SJSA1 (cell line): ENCODE results near the gene BRWD1. TPM values are rescaled to one million over a fixed set of nuclear protein-coding genes. Genes with fewer than 3 reads are reported as not detected.
"Not testable (repeated sequence)": the region's sequence is repeated elsewhere in the genome, so short reads cannot be mapped to it uniquely, and the experiment has no call there.

Experiments
- DNase-seq, 2 experiments: peaks; one replicate each; pipeline ENCODE4 v3.0.0-alpha.2; 2015 to 2020; ENCODE audit warnings: low spot score in 2 of 2, low read depth in 1 of 2
- H3K27ac ChIP-seq: fragments of 250-450 bp; sonication (Bioruptor Pico); 2 replicates; pipeline ENCODE4 v1.5.1; 2020; ENCODE audit warnings: mild to moderate bottlenecking, moderate library complexity
- H3K27me3 ChIP-seq: fragments of 250-450 bp; sonication (Bioruptor Pico); replicated peaks from 2 replicates; pipeline ENCODE4 v1.5.1; 2020; ENCODE audit warnings: mild to moderate bottlenecking, moderate library complexity
- H3K36me3 ChIP-seq: fragments of 250-450 bp; sonication (Bioruptor Pico); 2 replicates; pipeline ENCODE4 v1.5.1; 2020; ENCODE audit warnings: mild to moderate bottlenecking
- H3K4me1 ChIP-seq: fragments of 250-450 bp; sonication (Bioruptor Pico); replicated peaks from 2 replicates; pipeline ENCODE4 v1.6.1; 2021; ENCODE audit warnings: mild to moderate bottlenecking
- H3K4me3 ChIP-seq: fragments of 250-450 bp; sonication (Bioruptor Pico); 2 replicates; pipeline ENCODE4 v1.5.1; 2020; ENCODE audit warnings: mild to moderate bottlenecking
- H3K9me3 ChIP-seq: fragments of 250-450 bp; sonication (Bioruptor Pico); replicated peaks from 2 replicates; pipeline ENCODE4 v1.5.1; 2020; ENCODE audit warnings: mild to moderate bottlenecking
- total RNA-seq: library from RNA; depleted of rRNA; stranded (reverse); fragments of >200 nt; shearing (Covaris generic); gene quantifications from 2 replicates; pipeline ENCODE4 v1.2.3, GENCODE V29; 2014

The BRWD1 gene
- total RNA-seq, 1 experiment from 2014 or later = 30.3 TPM

GRCh38 chr21:39175665-39176064 is 137.8 kb downstream of the BRWD1 start:
- no peaks in the 10 kb centered on the region for H3K27me3 ChIP-seq
- H3K4me1 ChIP-seq = no peaks in the 10 kb centered on the region
- H3K36me3 ChIP-seq = peaks cover 80% of the 10 kb centered on the region
- H3K9me3 ChIP-seq = no peaks in the 10 kb centered on the region
- DNase-seq = no peak
- no peak overlapping the region for H3K4me3 ChIP-seq
- no peak overlapping the region for H3K27ac ChIP-seq

GRCh38 chr21:39175154-39175553 is 138.3 kb downstream of the BRWD1 start:
- H3K36me3 ChIP-seq = peaks cover 75% of the 10 kb centered on the region

GRCh38 chr21:39173716-39174680 is 139.4 kb downstream of the BRWD1 start:
- Histone ChIP-seq H3K27ac (no peak overlapping the region), H3K4me1 (no peaks in the 10 kb centered on the region), H3K27me3 (no peaks in the 10 kb centered on the region), H3K36me3 (peaks cover 66% of the 10 kb centered on the region), H3K9me3 (no peaks in the 10 kb centered on the region), H3K4me3 (no peak overlapping the region)
- DNase-seq = no peak

More at GRCh38 chr21:39175154-39175553, 138.3 kb downstream of the BRWD1 start:
- H3K27me3 ChIP-seq = no peaks in the 10 kb centered on the region
- no peaks in the 10 kb centered on the region for H3K4me1 ChIP-seq
- H3K9me3 ChIP-seq = no peaks in the 10 kb centered on the region
- peak in 1 of 2 experiments; percentile 43 for DNase-seq
- no peak overlapping the region for H3K27ac ChIP-seq
- H3K4me3 ChIP-seq = no peak overlapping the region

GRCh38 chr21:39169906-39170305 is 143.5 kb downstream of the BRWD1 start:
- Histone ChIP-seq H3K27ac (no peak overlapping the region), H3K9me3 (no peaks in the 10 kb centered on the region; the same call in 1 of the 2 replicates), H3K36me3 (peaks cover 35% of the 10 kb centered on the region), H3K4me3 (no peak overlapping the region), H3K4me1 (no peaks in the 10 kb centered on the region), H3K27me3 (no peaks in the 10 kb centered on the region)
- no peak for DNase-seq

- no peaks in the 10 kb centered on the region for H3K27me3 ChIP-seq
- H3K27ac ChIP-seq = no peak overlapping the region
- DNase-seq = no peak
- peaks cover 24% of the 10 kb centered on the region for H3K36me3 ChIP-seq
- H3K4me3 ChIP-seq = no peak overlapping the region
- no peaks in the 10 kb centered on the region for H3K4me1 ChIP-seq
- H3K9me3 ChIP-seq = peaks cover 6% of the 10 kb centered on the region; the same call in 1 of the 2 replicates
Measured at GRCh38 chr21:39168800-39169199, 144.6 kb downstream of the BRWD1 start.

- Histone ChIP-seq H3K9me3 (peaks cover 6% of the 10 kb centered on the region; the same call in 1 of the 2 replicates), H3K27me3 (no peaks in the 10 kb centered on the region), H3K4me1 (no peaks in the 10 kb centered on the region), H3K4me3 (no peak overlapping the region), H3K36me3 (no peaks in the 10 kb centered on the region), H3K27ac (no peak overlapping the region)
- DNase-seq = no peak
Measured at GRCh38 chr21:39164523-39164922, 148.9 kb downstream of the BRWD1 start.

- no peaks in the 10 kb centered on the region for H3K36me3 ChIP-seq
- H3K9me3 ChIP-seq = peaks cover 6% of the 10 kb centered on the region; the same call in 1 of the 2 replicates
- DNase-seq = no peak
- H3K4me1 ChIP-seq = peaks cover 3% of the 10 kb centered on the region
- H3K27ac ChIP-seq = no peak overlapping the region
- H3K4me3 ChIP-seq = no peak overlapping the region
- no peaks in the 10 kb centered on the region for H3K27me3 ChIP-seq
Measured at GRCh38 chr21:39161064-39161463, 152.4 kb downstream of the BRWD1 start.

- Histone ChIP-seq H3K27me3 (no peaks in the 10 kb centered on the region), H3K4me1 (peaks cover 8% of the 10 kb centered on the region), H3K4me3 (no peak overlapping the region), H3K27ac (no peak overlapping the region), H3K36me3 (no peaks in the 10 kb centered on the region), H3K9me3 (peaks cover 3% of the 10 kb centered on the region; the same call in 1 of the 2 replicates)
- DNase-seq = no peak
Measured at GRCh38 chr21:39159342-39160063, 153.9 kb downstream of the BRWD1 start.

GRCh38 chr21:39157241-39157640 is 156.2 kb downstream of the BRWD1 start:
- H3K9me3 ChIP-seq, DNase-seq, H3K36me3 ChIP-seq, H3K4me1 ChIP-seq, H3K4me3 ChIP-seq, H3K27ac ChIP-seq, H3K27me3 ChIP-seq: not testable (repeated sequence)

- peaks cover 8% of the 10 kb centered on the region for H3K4me1 ChIP-seq
- no peak overlapping the region for H3K4me3 ChIP-seq
- no peaks in the 10 kb centered on the region for H3K9me3 ChIP-seq
- peak in 1 of 2 experiments; percentile 60 for DNase-seq
- no peaks in the 10 kb centered on the region for H3K36me3 ChIP-seq
- no peaks in the 10 kb centered on the region for H3K27me3 ChIP-seq
- H3K27ac ChIP-seq = no peak overlapping the region
Measured at GRCh38 chr21:39156024-39156423, 157.4 kb downstream of the BRWD1 start.

- Histone ChIP-seq H3K27ac (no peak overlapping the region), H3K27me3 (no peaks in the 10 kb centered on the region)
Measured at GRCh38 chr21:39155578-39155977, 157.9 kb downstream of the BRWD1 start.

GRCh38 chr21:39153842-39154241 is 159.6 kb downstream of the BRWD1 start:
- Histone ChIP-seq H3K27me3 (no peaks in the 10 kb centered on the region), H3K36me3 (no peaks in the 10 kb centered on the region), H3K4me3 (no peak overlapping the region), H3K9me3 (no peaks in the 10 kb centered on the region), H3K4me1 (peaks cover 8% of the 10 kb centered on the region), H3K27ac (no peak overlapping the region)
- DNase-seq = no peak

More at GRCh38 chr21:39155578-39155977, 157.9 kb downstream of the BRWD1 start:
- peaks cover 8% of the 10 kb centered on the region for H3K4me1 ChIP-seq
- no peak overlapping the region for H3K4me3 ChIP-seq
- H3K36me3 ChIP-seq = no peaks in the 10 kb centered on the region
- H3K9me3 ChIP-seq = no peaks in the 10 kb centered on the region
- DNase-seq = no peak

- Histone ChIP-seq H3K4me1 (peaks cover 8% of the 10 kb centered on the region), H3K4me3 (no peak overlapping the region), H3K36me3 (no peaks in the 10 kb centered on the region), H3K27ac (no peak overlapping the region), H3K9me3 (no peaks in the 10 kb centered on the region), H3K27me3 (no peaks in the 10 kb centered on the region)
- no peak for DNase-seq
Measured at GRCh38 chr21:39153373-39153772, 160.1 kb downstream of the BRWD1 start.

GRCh38 chr21:39152271-39152670 is 161.2 kb downstream of the BRWD1 start:
- DNase-seq = no peak
- Histone ChIP-seq H3K9me3 (no peaks in the 10 kb centered on the region), H3K4me3 (no peak overlapping the region), H3K27me3 (no peaks in the 10 kb centered on the region), H3K4me1 (peaks cover 8% of the 10 kb centered on the region), H3K36me3 (no peaks in the 10 kb centered on the region), H3K27ac (no peak overlapping the region)
